ENCODE data around the gene FLNA.

GRCh38 chrX:154334496-154334895, 39.9 kb downstream of the FLNA start:
- TF ChIP-seq POLR2A (IDR thresholded peaks at IDR 0.05) (no peak), CTCF (IDR thresholded peaks at IDR 0.05 in 4 of 5, conservative IDR thresholded peaks at IDR 0.05 in 1 of 5) (no peak)
